Occipital lobe (tissue), 2 donors: ENCODE data around the gene NSUN7. TPM values are rescaled to one million over a fixed set of nuclear protein-coding genes. Genes with fewer than 3 reads are reported as not detected.
A peak's percentile ranks its signal among the peaks of the same experiment; 100 is the strongest.
"Not testable (repeated sequence)": the region's sequence is repeated elsewhere in the genome, so short reads cannot be mapped to it uniquely, and the experiment has no call there.

ENCODE experiments used
- DNase-seq: peaks from one replicate; lab custom pipeline; 2025; lab: John Stamatoyannopoulos, UW
- total RNA-seq: library from RNA; depleted of rRNA; stranded (reverse); fragments of >200 nt; gene quantifications from one replicate; pipeline ENCODE4 v1.2.3, GENCODE V29; 2014

The NSUN7 gene
- total RNA-seq, 1 donor from 2014 or later, result 4.4 TPM

DNA sequence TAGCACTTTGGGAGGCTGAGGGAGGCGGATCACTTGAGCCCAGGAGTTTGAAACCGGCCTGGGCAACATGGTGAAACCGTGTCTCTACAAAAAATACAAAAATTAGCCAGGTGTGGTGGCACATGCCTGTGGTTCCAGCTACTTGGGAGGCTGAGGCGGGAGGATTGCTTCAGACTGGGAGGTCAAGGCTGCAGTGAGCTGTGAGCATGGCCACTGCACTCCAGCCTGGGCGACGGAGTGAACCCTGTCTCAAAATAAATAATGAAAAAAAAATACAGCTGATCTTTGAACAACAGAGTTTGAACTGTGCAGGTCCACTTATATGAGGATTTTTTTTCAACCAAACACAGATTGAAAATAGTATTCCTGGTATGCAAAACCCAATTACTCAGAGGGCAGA lies 67.4 kb downstream of the NSUN7 start:
- DNase-seq, result not testable (repeated sequence)

DNA sequence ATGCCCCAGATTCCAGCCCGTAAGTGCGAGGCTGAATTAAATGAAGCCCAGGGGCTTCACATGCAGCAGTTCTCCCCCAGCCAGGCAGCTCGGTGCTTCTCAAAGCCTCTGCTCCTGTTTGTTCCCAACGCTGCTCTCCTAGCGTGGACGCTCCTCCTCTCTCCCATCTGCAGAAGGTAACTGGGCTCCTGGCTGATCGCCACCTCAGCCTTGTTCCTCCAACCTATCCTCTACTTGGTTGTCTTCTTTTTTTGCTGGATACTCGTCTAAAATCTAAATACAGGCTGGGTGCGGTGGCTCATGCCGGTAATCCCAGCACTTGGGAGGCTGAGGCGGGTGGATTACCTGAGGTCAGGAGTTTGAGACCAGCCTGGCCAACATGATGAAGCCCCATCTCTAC lies 70.3 kb downstream of the NSUN7 start:
- no peak for DNase-seq

DNA sequence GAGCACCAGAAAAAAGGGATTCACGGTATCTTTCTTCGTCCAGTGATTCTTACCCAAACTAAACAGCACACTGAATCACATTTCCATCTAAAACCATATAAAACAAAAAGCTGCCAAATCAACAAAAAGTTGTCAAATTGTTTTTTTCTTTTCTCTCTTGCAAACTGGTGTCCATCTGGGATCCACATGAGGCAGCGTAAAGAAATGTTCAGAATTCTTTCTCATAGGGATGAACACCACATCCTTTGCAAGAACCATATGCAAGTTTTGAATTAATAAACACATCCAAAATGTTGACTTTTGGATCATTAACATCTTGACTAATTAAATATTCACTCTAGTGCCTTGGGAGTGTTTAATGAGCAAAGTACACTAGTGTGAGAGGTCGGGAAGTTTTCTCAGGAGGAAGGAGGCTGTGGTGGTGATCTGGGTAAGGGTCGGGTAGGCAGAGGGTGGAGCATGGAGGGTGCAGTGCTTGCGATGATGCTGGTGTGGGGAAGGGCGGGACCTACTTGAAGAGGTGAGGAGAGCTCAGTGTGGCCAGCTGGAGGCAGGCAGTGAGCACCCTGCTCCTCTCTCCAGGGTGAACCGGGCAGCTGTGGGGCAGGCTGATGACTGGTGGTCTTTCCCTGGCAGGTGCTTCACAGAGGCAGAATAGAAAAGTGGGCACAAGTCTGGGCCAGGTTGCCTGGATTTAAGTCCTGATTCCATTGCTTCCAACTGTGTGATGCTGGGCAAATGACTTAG lies 72.8 kb downstream of the NSUN7 start:
- no peak for DNase-seq

DNA sequence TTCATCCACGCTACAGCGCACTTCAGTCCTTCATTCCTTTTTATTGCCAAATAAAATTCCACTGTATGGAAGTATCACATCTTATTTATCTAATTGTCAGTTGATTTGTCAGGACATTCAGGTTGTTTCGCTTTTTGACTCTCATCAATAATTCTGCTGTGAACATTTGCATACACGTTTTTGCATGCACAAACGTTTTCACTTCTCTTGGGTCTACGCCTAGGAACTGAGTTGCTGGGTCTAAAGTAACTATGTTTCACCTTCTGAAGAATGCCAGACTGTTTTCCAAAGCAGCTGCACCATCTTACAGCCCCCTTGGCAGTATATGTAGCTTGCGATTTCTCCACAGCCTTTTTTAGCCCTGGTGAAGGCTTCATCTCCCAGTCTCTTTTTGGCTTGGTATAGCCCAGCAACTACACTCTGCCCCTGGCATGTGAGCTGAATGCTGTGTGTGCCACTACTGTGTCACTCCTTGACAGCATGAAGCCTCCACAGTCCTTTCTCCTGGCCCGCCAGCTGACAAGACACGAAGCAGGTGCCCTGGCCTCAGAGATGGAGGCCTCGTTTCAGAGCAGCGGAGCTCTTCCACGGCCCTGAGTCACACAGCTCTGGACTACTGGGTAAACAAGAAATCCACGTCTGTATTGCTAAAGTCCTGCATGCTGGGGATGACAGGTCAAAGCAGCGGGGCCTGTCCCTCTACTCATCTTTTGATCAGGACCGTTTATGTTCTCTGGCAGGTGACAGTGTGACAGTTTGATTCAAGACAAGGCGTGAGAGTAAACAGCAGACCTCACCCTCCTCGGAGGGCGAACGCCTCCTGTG lies 75.5 kb downstream of the NSUN7 start:
- DNase-seq, result no peak

DNA sequence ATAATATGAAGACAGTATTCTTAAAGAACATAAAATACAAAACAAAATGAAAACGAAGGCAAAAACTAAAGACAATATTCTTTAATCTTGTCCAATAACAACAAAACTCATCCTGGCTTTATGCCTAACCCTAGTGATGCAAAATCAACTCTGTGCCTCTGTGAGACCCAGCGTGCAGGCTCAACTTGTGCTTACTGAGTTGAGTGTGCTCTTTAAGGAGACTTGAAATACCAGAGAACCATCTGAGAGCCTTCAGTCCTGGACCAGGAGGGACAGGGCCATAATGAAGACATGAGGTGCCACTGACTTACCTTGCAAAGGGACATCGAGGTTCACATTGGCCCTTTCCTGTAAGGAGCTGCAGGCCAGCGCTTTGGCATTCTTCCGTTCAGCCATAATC lies 77.1 kb downstream of the NSUN7 start:
- DNase-seq, result no peak

DNA sequence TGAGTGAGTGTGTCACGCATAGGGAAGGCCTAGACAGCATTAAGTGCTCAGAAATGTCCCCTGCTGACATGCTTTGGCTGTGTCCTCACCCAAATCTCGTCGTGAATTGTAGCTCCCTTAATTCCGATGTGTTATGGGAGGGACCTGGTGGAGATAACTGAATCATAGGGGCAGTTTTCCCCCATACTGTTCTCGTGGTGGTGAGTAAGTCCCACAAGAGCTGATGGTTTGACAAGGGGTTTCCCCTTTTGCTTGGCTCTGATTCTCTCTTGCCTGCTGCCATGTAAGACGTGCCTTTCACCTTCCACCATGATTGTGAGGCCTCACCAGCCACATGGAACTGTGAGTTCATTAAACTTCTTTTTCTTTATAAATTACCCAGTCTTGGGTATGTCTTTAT lies 78.0 kb downstream of the NSUN7 start:
- no peak for DNase-seq

DNA sequence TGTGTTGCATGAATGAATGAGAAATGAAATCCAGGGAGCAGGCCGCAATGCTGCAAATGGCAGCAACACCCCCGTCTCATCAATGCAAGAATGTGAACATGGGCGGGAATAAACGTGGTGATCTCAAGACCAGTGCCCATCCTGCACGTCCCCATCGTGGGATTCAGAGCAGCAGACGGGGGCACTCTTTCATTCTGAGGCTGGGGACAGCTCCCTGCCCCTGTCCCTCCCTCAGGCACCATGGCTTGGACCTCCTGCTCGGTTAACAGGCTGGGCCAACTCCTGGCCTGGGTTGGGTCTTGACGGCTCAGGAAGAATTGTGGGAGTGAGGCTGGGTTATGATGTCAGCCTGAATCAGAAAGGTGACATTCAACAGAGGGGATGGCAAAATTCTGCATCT lies 78.9 kb downstream of the NSUN7 start:
- no peak for DNase-seq

DNA sequence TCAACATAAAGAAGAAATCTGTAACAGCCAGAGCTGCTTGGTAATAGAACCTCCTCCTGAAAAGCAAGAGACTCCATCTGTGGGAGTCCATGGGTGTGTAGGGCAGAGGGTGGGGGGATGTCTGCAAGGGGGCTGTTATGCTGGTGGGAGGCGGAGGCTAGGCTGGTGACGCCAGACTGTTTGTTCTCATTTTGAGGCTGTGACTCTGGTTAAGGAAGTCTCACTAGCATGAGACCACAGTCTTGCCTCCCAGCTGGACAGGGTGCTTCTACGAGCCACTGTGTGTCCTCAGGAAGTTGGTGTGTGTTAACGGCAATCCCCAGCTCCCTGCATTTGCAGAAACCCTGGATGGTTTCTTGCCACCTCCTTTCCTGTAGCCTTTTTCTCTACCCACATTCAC lies 79.8 kb downstream of the NSUN7 start:
- no peak for DNase-seq

DNA sequence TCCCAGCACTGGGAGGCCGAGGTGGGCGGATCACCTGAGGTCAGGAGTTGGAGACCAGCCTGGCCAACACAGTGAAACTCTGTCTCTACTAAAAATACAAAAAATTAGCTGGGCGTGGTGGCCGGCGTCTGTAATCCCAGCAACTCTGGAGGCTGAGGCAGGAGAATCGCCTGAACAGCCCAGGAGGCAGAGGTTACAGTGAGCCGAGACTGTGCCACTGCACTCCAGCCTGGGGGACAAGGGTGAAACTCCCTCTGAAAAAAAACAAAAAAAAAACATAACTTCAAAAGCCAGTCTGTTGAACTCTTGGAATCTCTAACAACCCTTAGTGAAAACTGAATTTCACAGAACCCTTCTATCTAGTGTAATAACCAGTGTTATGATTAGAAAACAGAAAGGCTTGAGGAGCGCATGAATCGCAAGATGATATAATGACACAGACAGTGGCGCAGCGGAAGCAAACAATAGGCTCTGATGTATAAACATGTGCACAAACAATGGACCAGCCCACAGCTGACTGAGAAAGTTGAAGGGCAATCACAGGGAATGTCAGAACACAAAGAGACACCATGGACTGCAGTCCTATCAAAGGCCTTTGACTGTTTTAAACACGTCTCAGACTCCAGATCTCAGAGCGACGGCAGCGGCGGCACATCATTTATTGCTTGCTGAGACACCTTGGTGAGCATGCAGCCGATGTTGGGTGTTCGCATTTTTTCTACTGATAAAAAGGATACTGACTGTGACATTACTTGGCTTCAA lies 81.6 kb downstream of the NSUN7 start:
- peak; percentile 14 for DNase-seq

DNA sequence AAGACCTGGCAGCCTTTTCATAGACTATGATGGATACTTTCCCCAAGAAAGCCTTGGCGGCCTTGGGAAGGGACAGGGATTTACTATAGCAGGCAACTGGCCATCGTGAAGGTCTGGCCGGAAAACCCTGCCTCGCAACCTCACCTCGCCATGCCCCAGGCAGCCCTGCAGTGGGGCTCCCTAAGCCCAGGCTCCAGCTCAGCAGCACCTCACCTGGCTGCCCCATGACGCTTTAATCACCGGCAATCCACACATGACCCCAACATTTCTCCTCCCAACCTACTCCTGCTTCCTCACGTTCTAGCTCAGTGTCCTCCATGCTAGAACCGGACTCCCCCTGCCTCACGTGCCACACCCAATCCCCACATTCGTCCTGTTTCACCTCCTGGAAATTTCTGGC lies 82.4 kb downstream of the NSUN7 start:
- DNase-seq, result no peak

DNA sequence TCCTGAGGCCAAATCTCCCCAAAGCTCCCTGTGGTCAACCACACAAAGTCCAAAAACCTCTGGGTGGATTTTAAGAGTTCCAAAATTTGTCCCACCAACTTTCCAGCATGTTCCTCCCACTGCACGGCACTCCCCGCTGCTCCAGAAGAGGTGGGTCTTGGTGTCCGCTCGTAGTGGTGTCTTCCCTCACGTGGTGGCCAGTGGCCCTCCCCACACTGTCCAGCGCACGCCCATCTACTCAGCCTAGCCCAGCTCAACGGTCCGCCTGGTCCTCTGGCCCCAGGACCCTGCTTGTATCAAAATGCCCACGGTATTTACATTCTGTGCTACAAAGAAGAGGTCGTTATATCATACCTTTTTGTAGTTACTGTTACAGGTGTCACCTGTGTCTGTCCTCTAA lies 83.5 kb downstream of the NSUN7 start:
- no peak for DNase-seq

DNA sequence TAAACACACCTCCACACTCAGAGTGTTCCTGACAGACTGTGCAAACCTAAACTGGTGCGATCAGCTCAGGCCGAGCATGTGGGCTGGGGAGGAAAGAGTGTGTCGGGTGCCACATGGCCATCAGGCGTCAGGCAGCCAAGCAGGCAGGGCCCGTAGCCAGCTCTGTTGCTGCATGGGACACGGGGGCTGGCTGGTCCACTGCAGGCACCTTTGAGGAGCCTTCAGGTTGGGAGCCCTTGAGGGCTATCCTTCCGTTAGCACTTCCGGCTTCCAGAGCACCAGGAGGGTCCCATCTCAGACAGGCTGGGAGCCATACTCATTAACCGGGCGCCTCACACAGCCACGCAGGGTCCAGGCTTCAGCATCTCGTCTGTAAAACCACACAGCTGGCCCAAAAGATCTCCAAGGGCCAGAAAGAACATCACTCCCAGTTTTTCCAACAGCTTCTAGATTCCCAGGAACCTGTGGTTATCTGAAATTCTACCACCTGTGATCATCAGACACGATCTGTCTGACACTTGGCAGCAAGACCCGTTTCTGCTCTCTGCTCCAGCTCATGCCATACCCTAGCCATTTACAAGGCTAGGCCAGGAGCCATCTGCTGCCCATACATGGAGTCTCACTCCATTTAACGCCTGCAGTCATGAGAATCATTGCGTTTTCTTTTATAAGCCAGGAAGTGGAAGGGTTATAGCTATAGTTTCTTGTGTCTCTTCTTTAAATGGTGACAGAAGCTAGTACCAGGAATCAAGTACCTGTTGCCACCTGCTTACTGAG lies 87.5 kb downstream of the NSUN7 start:
- no peak for DNase-seq

DNA sequence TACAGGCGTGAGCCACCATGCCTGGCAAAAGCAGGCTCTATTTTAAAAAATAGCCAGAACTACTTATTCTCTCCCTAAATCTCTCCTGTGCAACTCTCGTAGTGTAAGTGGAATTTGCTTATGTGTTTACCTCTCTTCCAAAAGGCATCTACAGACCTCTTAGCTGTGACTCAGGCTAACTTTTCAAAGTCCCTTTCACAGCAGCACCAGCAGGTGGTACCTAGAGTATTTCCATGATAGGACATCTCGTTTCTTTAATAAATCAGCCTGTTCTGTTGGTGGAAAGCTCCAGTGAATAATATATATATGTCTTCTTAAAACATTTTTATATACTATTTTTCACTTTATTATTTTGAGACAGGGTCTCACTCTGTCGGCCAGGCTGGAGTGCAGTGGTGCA lies 89.0 kb downstream of the NSUN7 start:
- no peak for DNase-seq

DNA sequence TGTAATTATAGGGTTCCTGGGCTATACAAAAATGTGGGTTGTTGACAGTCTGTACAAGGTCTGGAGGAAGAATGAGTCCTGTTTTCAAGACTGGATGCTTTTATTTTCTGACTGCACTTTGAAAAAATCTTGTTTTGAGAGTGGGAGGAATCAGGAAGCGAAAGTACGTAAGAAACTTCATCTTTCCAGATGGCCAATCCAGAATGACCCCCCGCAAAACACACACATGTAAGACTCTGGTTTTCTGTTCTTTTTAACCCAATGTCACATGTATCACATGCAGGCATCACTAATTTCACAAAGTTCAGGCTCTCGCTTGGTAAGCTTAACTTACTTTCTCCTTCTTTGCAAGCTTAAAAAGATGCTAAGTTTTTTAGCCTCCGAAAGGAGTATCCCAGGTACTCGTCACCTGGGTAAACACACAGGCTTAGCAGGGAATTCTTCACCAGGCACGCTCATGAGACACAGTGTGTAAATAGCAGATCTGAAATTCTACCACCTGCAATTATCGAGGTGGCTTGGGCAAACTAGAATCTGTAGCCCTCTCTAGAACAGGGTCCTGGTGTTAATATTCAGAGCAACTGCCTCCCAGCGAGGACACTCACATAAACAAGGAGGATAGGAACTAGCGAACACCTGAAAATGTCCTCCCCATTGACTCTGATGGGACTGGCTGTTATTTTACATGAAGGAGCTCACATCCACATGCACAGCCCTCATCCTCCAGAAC lies 90.7 kb downstream of the NSUN7 start:
- DNase-seq, result no peak

DNA sequence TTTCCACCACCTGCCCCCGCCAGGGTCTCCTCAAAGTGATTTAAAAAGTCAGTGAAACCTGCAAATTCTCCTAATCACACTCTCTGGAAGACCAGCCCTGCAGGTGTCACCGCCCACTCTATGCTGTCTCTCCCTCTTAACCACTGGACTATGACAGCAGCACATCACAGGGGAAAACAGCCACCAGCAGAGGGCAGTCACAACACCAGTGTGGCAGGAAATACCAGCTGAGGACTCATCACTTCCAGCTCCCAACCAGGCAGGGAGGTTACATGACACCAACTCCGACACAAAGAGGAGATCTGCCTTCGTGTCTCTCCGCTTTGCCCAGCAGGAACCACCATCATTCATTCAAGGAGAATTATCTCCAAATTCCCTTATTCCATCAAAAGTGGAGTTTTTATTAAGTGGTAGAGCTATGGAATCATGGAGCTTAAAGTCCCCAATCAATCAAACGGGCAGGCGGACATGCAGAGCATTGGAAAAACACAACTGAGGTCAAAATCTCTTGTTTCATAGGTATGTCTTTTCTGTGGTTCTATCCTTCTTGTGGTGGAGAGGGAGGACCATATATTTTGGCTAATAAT lies 91.3 kb downstream of the NSUN7 start:
- peak; percentile 24 for DNase-seq

DNA sequence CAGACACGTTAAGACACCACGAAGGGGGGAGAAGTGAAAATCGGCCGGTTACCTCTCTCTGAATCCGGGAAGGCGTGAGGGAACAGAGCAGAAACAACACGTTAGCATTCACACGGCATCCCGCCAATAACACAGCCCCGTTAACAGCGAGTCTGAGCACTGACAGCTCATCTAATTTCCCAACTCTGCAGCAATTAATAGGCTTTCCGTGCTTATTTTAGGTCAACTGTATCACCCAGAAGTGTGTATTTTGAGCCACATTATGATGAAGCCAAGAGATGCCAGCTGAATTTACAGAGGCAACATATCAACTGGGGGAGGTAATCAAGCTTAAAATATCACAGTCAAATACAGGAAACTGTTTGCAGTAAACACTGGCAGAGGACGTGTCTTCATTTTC lies 92.6 kb downstream of the NSUN7 start:
- DNase-seq, result peak; percentile 14

DNA sequence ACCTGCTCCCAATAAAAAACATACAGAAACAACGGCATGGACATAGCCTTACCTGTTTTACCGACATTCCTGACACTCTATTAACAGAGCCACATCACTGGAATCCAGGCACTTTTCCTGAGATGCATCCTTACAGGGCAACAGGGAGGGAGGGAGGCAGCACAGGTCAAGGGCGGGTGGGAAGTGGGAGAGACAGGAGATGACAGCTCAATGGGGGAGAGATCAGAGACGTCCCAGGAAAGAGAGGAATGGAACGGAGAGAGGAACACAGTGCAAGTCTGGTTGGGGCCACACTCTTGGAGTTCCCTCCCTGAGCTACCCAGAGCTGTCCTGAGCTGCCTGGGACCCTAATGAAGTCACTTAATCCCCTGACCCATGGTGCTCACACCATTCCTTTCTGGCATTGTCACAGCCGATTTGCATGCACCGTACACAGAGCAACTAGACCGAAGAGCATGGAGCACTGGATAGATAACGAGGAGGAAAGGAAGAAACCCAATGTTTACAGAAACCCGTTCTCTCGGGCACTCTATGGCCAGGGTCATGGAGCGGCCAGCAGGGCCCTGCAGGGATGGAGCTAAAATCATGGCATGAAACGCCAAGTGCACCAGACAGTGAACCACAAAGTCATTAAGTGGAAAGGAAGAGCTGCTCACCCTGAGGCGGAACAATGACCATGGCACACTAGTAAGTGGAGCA lies 93.1 kb downstream of the NSUN7 start:
- DNase-seq, result no peak

DNA sequence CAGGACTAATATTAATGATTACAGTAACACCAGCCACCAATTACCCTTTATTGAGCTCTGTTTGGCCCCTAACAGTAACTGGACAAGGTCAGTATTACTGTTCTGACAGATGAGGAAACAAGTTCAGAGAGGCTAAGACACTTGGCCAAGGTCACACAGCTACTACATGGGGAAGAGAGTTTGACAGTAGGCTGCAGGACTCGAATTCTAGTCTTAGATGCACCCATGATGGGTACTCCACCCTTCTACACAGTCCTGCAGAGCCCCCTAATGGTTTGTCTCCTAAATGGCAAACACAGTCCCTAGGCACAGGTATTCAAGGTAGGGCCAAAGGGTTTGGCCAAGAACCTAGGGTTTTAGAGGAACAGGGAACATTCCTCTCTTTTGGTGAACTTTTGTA lies 93.9 kb downstream of the NSUN7 start:
- no peak for DNase-seq

DNA sequence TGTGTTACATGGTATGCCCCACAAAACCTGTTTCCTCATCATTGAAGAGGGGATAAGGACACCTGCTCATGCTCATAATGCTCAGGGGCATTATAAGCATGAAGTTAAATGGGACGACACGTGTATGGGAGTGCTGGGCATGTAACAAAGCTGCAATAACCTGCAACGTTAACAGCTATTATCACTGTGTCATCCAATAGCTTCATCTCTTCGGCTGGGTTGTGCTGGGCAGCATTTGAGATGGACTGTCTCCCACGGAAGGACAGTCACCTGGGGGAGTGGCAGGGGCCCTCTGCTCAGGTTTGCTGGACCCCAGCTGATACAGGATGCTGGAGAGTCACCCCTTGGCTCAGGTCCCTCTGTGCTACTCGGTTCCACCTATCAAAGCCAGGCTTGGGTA lies 94.5 kb downstream of the NSUN7 start:
- no peak for DNase-seq
